ENCODE data around the gene MAPRE3. TPM values are rescaled to one million over a fixed set of nuclear protein-coding genes. Genes with fewer than 3 reads are reported as not detected.

MAPRE3 gene
- total RNA-seq, 2 donors from 2014 or later, result 3.2 to 4.4 TPM

GRCh38 chr2:26959331-26959730, 11.1 kb upstream of the MAPRE3 start:
- H3K27me3 Mint-ChIP-seq (ENCODE audit: insufficient read depth), result peaks cover 32% of the 10 kb centered on the region
- H3K27ac ChIP-seq (ENCODE audit: low read depth, low read length), result no peak overlapping the region
- H3K36me3 ChIP-seq (ENCODE audit: control insufficient read depth, insufficient read depth, low read length), result no peaks in the 10 kb centered on the region
- H3K36me3 Mint-ChIP-seq (ENCODE audit: low read depth), result no peaks in the 10 kb centered on the region
- no peak for DNase-seq
- H3K4me3 ChIP-seq (ENCODE audit: low read length), result no peak overlapping the region
- peaks cover 9% of the 10 kb centered on the region for H3K27me3 ChIP-seq (ENCODE audit: control insufficient read depth, insufficient read depth, low read length, poor library complexity, severe bottlenecking)
- peaks cover 1% of the 10 kb centered on the region for H3K4me1 Mint-ChIP-seq
- no peaks in the 10 kb centered on the region for H3K9me3 Mint-ChIP-seq
- H3K9ac ChIP-seq (ENCODE audit: extremely low read depth, low read length, poor library complexity, severe bottlenecking), result no peak overlapping the region
- 86 to 100% methylated on average over 2 of the region's 2 CpGs for WGBS, 2 experiments (ENCODE audit: insufficient coverage in 1 of 2, insufficient read length in 1 of 2)
- TF ChIP-seq CTCF (conservative IDR thresholded peaks at IDR 0.05), result no peak
- H3K4me1 ChIP-seq (ENCODE audit: control insufficient read depth, insufficient read depth, low read length), result no peaks in the 10 kb centered on the region
- no peak overlapping the region for H3K27ac Mint-ChIP-seq
- H3K4me3 Mint-ChIP-seq, result no peak overlapping the region
- no peaks in the 10 kb centered on the region for H3K9me3 ChIP-seq (ENCODE audit: control insufficient read depth, low read length)

- H3K9ac ChIP-seq (ENCODE audit: extremely low read depth, low read length, poor library complexity, severe bottlenecking), result no peak overlapping the region
- Mint-ChIP-seq H3K27ac (no peak overlapping the region), H3K4me3 (no peak overlapping the region), H3K27me3 (ENCODE audit: insufficient read depth) (peaks cover 58% of the 10 kb centered on the region), H3K9me3 (peaks cover 2% of the 10 kb centered on the region), H3K36me3 (ENCODE audit: low read depth) (no peaks in the 10 kb centered on the region), H3K4me1 (peaks cover 7% of the 10 kb centered on the region)
- 54% methylated on average over 3 of the region's 3 CpGs; no CpG with 5 or more reads in 1 of the 2 experiments for WGBS, 2 experiments (ENCODE audit: insufficient coverage in 1 of 2, insufficient read length in 1 of 2)
- no peaks in the 10 kb centered on the region for H3K36me3 ChIP-seq (ENCODE audit: control insufficient read depth, insufficient read depth, low read length)
- no peak overlapping the region for H3K4me3 ChIP-seq (ENCODE audit: low read length)
- no peak for TF ChIP-seq CTCF (conservative IDR thresholded peaks at IDR 0.05)
- H3K9me3 ChIP-seq (ENCODE audit: control insufficient read depth, low read length), result no peaks in the 10 kb centered on the region
- no peak for DNase-seq
- H3K27ac ChIP-seq (ENCODE audit: low read depth, low read length), result no peak overlapping the region
- H3K27me3 ChIP-seq (ENCODE audit: control insufficient read depth, insufficient read depth, low read length, poor library complexity, severe bottlenecking), result peaks cover 36% of the 10 kb centered on the region
- H3K4me1 ChIP-seq (ENCODE audit: control insufficient read depth, insufficient read depth, low read length), result no peaks in the 10 kb centered on the region
Measured at GRCh38 chr2:26964446-26965130, 5.8 kb upstream of the MAPRE3 start.

GRCh38 chr2:26968001-26968400, 2.4 kb upstream of the MAPRE3 start:
- no peak overlapping the region for H3K27ac ChIP-seq (ENCODE audit: low read depth, low read length)
- H3K4me1 ChIP-seq (ENCODE audit: control insufficient read depth, insufficient read depth, low read length), result no peaks in the 10 kb centered on the region
- Mint-ChIP-seq H3K4me1 (peaks cover 14% of the 10 kb centered on the region), H3K27me3 (ENCODE audit: insufficient read depth) (peaks cover 69% of the 10 kb centered on the region), H3K4me3 (no peak overlapping the region), H3K9me3 (peaks cover 2% of the 10 kb centered on the region), H3K36me3 (ENCODE audit: low read depth) (no peaks in the 10 kb centered on the region), H3K27ac (no peak overlapping the region)
- H3K36me3 ChIP-seq (ENCODE audit: control insufficient read depth, insufficient read depth, low read length), result no peaks in the 10 kb centered on the region
- H3K9me3 ChIP-seq (ENCODE audit: control insufficient read depth, low read length), result no peaks in the 10 kb centered on the region
- DNase-seq, result no peak
- TF ChIP-seq CTCF (conservative IDR thresholded peaks at IDR 0.05), result no peak
- peaks cover 52% of the 10 kb centered on the region for H3K27me3 ChIP-seq (ENCODE audit: control insufficient read depth, insufficient read depth, low read length, poor library complexity, severe bottlenecking)
- no peak overlapping the region for H3K9ac ChIP-seq (ENCODE audit: extremely low read depth, low read length, poor library complexity, severe bottlenecking)
- H3K4me3 ChIP-seq (ENCODE audit: low read length), result no peak overlapping the region
- WGBS, 2 experiments (ENCODE audit: insufficient coverage in 1 of 2, insufficient read length in 1 of 2), result 14 to 75% methylated on average over 1 to 3 of the region's 3 CpGs
